Measurements from ENCODE around the gene XYLT1.

XYLT1 gene

GRCh38 chr16:17359788-17360390 is 110.9 kb downstream of the XYLT1 start:
- peak in 3 of 4 experiments; percentile 27 to 40 (median 31) for DNase-seq (ENCODE audit: low read depth in 4 of 4, low spot score in 1 of 4)

DNA sequence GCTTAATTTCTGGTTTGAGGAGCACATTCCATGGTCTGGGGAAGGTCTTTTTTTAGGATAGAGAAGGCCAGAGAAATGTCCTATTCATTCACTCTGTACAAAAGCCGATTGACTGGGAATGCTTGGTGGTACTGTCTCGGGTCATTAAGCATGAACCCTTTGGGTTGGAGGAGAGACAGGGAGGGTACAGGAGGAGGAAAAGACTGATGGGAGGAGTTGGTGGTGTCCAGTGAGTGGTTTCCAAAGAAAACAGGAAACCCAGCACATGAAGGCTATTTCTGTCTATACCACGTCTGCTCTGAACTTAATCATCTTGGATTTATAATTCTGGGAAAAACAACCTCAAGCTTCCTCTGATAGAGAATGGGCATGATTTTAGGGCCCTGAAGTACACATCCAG is 111.9 kb downstream of the XYLT1 start:
- no peak for DNase-seq (ENCODE audit: low read depth in 4 of 4, low spot score in 1 of 4)

- DNase-seq (ENCODE audit: low read depth in 4 of 4, low spot score in 1 of 4) = no peak
Measured at GRCh38 chr16:17358355-17358754, 112.4 kb downstream of the XYLT1 start.

GRCh38 chr16:17357307-17358062 is 113.3 kb downstream of the XYLT1 start:
- no peak for DNase-seq (ENCODE audit: low read depth in 4 of 4, low spot score in 1 of 4)

DNA sequence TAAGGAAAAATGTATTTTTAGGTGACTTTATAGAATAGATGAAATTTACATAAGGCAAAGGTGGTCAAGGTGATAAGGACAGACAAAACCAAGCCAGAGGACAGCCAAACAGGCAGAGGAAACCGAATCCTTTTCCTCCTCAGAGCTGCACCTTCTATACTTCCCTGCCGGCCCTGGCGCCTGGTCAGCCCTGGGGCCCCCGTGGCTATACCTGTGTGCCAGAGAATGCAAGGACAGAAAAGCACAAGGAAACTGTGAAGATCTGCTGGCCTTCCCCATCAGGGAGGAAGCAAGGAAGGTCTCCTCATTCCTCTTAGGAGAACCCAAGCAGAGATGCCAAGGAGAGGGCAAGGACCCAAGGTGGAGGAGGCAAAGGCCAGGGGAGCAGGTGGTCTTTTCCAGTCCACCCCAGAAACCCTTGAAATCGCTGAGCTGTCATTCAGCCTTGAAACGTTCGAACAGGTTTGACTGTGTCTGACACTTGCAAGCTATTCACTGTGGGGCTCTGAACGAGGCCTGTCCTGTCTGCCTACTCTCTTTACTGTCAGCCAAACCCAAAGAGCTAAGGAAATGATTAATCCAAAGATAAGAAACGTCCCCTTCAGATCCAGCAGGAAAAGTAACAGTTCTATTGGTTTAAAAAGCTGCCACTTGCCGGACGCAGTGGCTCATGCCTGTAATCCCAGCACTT is 114.4 kb downstream of the XYLT1 start:
- DNase-seq (ENCODE audit: low read depth in 4 of 4, low spot score in 1 of 4) = no peak

GRCh38 chr16:17354685-17355084 is 116.1 kb downstream of the XYLT1 start:
- no peak for DNase-seq (ENCODE audit: low read depth in 4 of 4, low spot score in 1 of 4)

- no peak for DNase-seq (ENCODE audit: low read depth in 4 of 4, low spot score in 1 of 4)
Measured at GRCh38 chr16:17354141-17354601, 116.6 kb downstream of the XYLT1 start.

GRCh38 chr16:17353561-17353960 is 117.2 kb downstream of the XYLT1 start:
- DNase-seq (ENCODE audit: low read depth in 4 of 4, low spot score in 1 of 4) = no peak

GRCh38 chr16:17351441-17352035 is 119.2 kb downstream of the XYLT1 start:
- DNase-seq (ENCODE audit: low read depth in 4 of 4, low spot score in 1 of 4) = no peak

- no peak for DNase-seq (ENCODE audit: low read depth in 4 of 4, low spot score in 1 of 4)
Measured at GRCh38 chr16:17350207-17350606, 120.6 kb downstream of the XYLT1 start.

- DNase-seq (ENCODE audit: low read depth in 4 of 4, low spot score in 1 of 4) = no peak
Measured at GRCh38 chr16:17348826-17349225, 121.9 kb downstream of the XYLT1 start.

GRCh38 chr16:17348042-17348783 is 122.5 kb downstream of the XYLT1 start:
- DNase-seq (ENCODE audit: low read depth in 4 of 4, low spot score in 1 of 4) = no peak

DNA sequence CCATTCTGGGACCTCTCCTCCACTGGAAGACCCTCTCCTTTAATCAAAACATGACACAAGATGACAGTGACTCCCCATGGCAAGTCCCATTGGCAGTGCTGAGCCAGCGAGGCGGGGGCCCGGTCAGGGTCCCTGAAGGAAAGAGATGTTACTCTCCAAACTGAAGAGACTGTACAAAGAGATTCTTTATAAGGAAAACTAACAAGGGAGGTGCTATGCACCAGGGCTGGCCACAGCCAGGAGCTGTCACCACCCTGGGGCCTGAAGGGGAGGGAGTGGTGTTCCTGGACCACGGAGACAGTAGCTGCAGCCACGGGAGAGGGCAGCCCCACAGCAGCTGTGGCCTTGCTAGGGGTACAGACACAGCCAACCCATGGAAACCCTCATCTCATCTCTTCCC is 123.1 kb downstream of the XYLT1 start:
- DNase-seq (ENCODE audit: low read depth in 4 of 4, low spot score in 1 of 4) = no peak

DNA sequence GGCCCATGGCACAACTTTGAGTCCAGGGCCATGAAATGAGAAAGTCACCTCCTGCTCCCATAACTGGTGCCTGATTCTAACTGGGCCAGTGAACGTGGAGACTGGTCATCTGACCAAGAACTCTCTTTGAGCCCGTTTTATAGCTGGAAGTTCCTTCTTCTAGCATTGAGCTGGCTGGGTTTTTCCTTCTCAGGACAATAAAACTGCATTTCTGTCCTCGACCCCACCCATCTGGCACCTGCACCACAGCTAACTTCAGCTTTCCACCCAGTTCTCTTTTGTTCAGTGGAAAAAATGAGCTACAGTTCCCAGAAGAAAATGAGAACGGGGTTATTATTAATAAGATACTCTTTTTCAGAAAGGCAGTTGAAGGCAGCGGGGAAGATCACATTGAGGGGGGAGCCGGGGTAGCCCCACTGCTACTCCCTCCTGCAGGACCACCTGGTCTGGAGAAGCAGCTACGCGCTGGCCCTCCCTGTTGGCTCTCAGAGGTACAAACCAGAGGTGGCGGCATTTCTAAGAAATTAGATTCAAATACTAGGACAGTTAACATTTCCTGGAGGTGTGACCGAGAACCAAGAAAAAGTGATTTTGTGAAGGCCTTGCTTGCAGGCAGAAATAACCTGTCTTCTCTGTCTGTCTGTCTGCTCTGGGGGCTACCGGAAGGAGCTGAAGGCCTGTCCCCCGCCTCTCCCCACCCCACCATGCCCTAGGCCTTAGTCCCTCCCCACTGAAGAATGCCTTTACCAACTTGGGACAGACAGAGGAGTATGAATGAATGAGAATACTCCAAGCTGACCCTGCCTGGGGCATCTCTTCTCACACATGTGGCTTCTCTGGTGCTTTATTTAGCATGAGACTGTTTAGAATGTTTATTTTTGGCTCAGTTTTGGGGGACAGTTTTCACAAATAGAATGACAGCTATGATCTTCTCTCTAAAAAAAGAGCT is 123.9 kb downstream of the XYLT1 start:
- DNase-seq (ENCODE audit: low read depth in 4 of 4, low spot score in 1 of 4) = no peak

DNA sequence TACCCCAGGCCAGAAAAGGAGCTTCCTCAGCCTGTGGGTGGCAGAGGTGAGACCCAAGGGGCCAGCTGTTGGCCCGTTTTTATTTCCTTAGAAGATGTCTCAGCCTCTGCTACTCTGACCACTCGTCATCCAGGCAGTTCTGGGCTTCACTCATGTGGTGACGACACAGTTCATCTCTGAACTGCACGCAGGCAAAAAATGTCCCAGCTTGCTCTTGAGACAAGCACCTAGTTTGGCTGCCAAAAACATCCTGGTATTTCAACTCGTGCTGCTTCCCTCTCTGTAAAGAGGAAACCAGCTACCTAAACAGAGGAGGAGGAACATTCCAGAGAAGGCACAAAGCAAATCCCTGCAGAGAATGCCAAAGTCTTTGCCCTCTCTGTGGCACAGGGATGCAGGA is 125.7 kb downstream of the XYLT1 start:
- DNase-seq (ENCODE audit: low read depth in 4 of 4, low spot score in 1 of 4) = no peak

- DNase-seq (ENCODE audit: low read depth in 4 of 4, low spot score in 1 of 4) = no peak
Measured at GRCh38 chr16:17343728-17344127, 127.0 kb downstream of the XYLT1 start.

DNA sequence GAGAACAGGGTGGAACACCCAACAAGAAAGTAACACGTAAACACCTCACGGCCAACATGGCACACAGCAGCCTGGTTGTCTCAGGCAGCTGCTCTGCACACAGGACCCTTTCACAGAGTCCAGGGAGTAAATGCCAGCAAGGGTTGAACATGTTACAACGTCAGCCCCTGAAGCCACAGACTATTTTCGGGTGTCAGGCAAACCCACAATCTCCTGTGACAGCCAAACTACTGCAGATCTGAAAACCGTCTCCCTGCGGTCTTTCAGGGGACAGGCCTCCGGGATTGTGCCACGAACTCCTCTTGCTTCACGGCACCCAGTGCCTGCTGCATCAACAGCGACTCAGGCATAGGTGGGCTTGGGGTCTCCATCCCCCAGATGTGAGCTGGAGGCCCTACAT is 127.7 kb downstream of the XYLT1 start:
- no peak for DNase-seq (ENCODE audit: low read depth in 4 of 4, low spot score in 1 of 4)

GRCh38 chr16:17342031-17342430 is 128.7 kb downstream of the XYLT1 start:
- no peak for DNase-seq (ENCODE audit: low read depth in 4 of 4, low spot score in 1 of 4)

DNA sequence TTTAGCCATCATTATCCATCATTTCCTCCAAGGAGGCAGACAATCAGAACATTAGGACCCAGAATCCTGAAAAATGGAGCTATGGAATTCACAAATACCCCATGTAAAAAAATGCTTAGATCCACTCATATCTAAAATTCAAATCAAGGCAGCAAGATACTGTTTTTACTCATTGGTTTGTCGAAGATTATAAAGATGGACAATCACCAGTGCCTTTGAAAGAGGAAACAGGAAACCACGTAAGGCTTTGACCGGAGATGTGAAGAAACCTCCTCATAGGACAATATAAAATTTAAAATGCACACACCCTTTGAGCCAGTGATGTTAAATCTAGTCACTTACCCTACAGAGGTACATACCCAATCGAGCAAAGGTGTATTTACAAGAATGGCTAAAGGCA is 130.0 kb downstream of the XYLT1 start:
- DNase-seq (ENCODE audit: low read depth in 4 of 4, low spot score in 1 of 4) = no peak
